ENCODE results near the gene CFAP46. TPM values are rescaled to one million over a fixed set of nuclear protein-coding genes. Genes with fewer than 3 reads are reported as not detected.
"Not testable (repeated sequence)": the region's sequence is repeated elsewhere in the genome, so short reads cannot be mapped to it uniquely, and the experiment has no call there.

The CFAP46 gene
- total and polyA plus RNA-seq, 12 donors = 0.36 to 1.9 (median 1.1) TPM

- intact Hi-C loops (cut with DNase I) = no loop called here
- no peaks in the 10 kb centered on the region for H3K4me1 ChIP-seq
- H3K27me3 ChIP-seq = peaks cover 0 to 25% (median 7%) of the 10 kb centered on the region in 7 donors
- H3K36me3 ChIP-seq = no peaks in the 10 kb centered on the region
- no peak overlapping the region for H3K27ac ChIP-seq
- no peaks in the 10 kb centered on the region for H3K9me3 ChIP-seq
- TF ChIP-seq CTCF (IDR thresholded peaks at IDR 0.05) = no peak
- WGBS, 2 donors = 78 to 86% methylated on average over 13 of the region's 13 CpGs
- DNase-seq (no peak), ATAC-seq (no peak)
- no peak overlapping the region for H3K4me3 ChIP-seq
These were observed 115.0 kb downstream of the CFAP46 start for GRCh38 chr10:132827423-132827789.

- intact Hi-C loops (cut with DNase I) = no loop called here
- no peak for ATAC-seq
- H3K36me3 ChIP-seq = no peaks in the 10 kb centered on the region
- DNase-seq = no peak
- H3K9me3 ChIP-seq = no peaks in the 10 kb centered on the region
- H3K4me1 ChIP-seq = no peaks in the 10 kb centered on the region
- H3K4me3 ChIP-seq = no peak overlapping the region
- peaks cover 0 to 19% (median under 1%) of the 10 kb centered on the region in 7 donors for H3K27me3 ChIP-seq
- TF ChIP-seq CTCF (IDR thresholded peaks at IDR 0.05) = no peak
- 91 to 92% methylated on average over 31 to 36 of the region's 36 CpGs for WGBS, 2 donors
- no peak overlapping the region for H3K27ac ChIP-seq
These were observed 115.6 kb downstream of the CFAP46 start for GRCh38 chr10:132826524-132827422.

DNA sequence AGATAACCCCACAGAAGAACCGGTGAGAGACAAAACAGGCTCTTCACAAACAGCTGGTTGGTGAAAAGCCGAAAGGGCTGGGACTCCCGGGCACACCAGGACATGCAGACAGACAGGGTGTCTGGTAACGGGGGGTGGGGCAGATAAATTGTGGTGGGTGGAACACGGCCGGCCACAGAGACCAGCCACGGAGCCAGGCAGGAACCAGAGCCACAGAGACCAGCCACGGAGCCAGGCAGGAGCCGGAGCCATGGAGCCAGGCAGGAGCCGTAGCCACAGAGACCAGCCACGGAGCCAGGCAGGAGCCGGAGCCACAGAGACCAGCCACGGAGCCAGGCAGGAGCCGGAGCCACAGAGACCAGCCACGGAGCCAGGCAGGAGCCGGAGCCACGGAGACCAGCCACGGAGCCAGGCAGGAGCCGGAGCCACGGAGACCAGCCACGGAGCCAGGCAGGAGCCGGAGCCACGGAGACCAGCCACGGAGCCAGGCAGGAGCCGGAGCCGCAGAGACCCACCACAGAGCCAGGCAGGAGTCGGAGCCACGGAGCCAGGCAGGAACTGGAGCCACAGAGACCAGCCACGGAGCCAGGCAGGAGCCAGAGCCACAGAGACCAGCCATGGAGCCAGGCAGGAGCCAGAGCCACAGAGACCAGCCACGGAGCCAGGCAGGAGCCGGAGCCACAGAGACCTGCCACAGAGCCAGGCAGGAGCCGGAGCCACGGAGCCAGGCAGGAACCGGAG lies 116.4 kb downstream of the CFAP46 start:
- H3K9me3 ChIP-seq; ATAC-seq; H3K36me3 ChIP-seq; DNase-seq; intact Hi-C loops (cut with DNase I); H3K4me3 ChIP-seq; H3K27ac ChIP-seq; H3K4me1 ChIP-seq: not testable (repeated sequence)
- peaks cover 0 to 13% (median 0%) of the 10 kb centered on the region in 7 donors for H3K27me3 ChIP-seq
- WGBS, 2 donors = 94 to 97% methylated on average over 33 to 34 of the region's 34 CpGs

GRCh38 chr10:132820056-132820455 lies 122.3 kb downstream of the CFAP46 start:
- no peak for TF ChIP-seq CTCF (IDR thresholded peaks at IDR 0.05)
- no peaks in the 10 kb centered on the region for H3K4me1 ChIP-seq
- peaks cover 0 to 34% (median 23%) of the 10 kb centered on the region in 7 donors for H3K27me3 ChIP-seq
- intact Hi-C loops (cut with DNase I) = no loop called here
- 89 to 91% methylated on average over 13 of the region's 13 CpGs for WGBS, 2 donors
- no peaks in the 10 kb centered on the region for H3K36me3 ChIP-seq
- H3K27ac ChIP-seq = no peak overlapping the region
- no peak overlapping the region for H3K4me3 ChIP-seq
- H3K9me3 ChIP-seq = peaks cover 0 to 9% (median 0%) of the 10 kb centered on the region in 11 donors
- DNase-seq = no peak
- no peak for ATAC-seq
